ENCODE measurements around the gene AP1G1. TPM values are rescaled to one million over a fixed set of nuclear protein-coding genes. Genes with fewer than 3 reads are reported as not detected.
A peak's percentile ranks its signal among the peaks of the same experiment; 100 is the strongest.

The AP1G1 gene
- total RNA-seq, 1 experiment from 2014 or later, result 79.2 TPM

DNA sequence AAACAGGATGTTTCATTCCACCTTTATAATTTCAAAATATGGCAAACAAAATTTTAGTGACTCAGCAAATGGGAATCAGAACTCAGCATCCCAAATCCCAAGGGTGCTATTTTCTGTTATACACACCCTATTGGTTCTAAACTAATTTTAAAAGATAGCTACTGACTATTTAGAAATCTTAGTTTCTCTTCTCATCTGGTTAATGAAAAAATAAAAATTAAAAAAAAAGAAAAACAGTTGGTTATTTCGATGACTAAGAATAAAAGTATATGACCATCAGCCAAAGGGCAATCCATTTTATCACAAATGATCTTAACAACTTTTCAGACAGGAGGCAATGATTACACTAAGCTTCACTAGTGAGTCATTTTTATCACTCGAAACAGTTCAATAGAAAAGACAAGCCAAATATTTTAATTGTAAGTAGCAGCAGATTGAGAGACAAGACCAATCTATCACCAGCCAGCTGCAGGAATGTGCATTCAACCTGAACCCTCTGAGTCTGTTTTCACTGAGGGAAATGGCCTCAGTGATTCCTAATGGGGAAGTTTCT is 99.3 kb downstream of the AP1G1 start:
- no peak overlapping the region for H3K4me2 ChIP-seq (ENCODE audit: insufficient read depth, insufficient read length, low read length)

More for the DNA sequence above, 99.3 kb downstream of the AP1G1 start:
- Histone ChIP-seq H3K23me2 (ENCODE audit: insufficient read length, low read depth, low read length, poor library complexity, severe bottlenecking) (no peaks in the 10 kb centered on the region), H3K4ac (ENCODE audit: low read depth, low read length) (no peak overlapping the region), H3T11ph (ENCODE audit: low read length) (no peak overlapping the region), H3K14ac (ENCODE audit: insufficient read depth, low read length) (no peak overlapping the region), H3K27ac (ENCODE audit: insufficient read length, low read depth, low read length) (no peak overlapping the region), H4K5ac (ENCODE audit: insufficient read length, low read depth, low read length) (no peak overlapping the region), H3K4me1 (ENCODE audit: insufficient read depth, low read length) (peaks cover 19% of the 10 kb centered on the region), H4K8ac (replicated peaks; ENCODE audit: insufficient read length, low read depth, low read length) (no peak overlapping the region), H2AK5ac (ENCODE audit: insufficient read length, low read length) (no peak overlapping the region), H4K20me1 (ENCODE audit: control insufficient read depth, insufficient read depth, insufficient read length) (no peaks in the 10 kb centered on the region), H2BK20ac (ENCODE audit: low read depth, low read length, poor library complexity, severe bottlenecking) (no peak overlapping the region), H3K18ac (ENCODE audit: insufficient read length, low read depth, low read length) (no peak overlapping the region), H4K91ac (ENCODE audit: insufficient read length, low read depth, low read length) (no peak overlapping the region), H3K56ac (ENCODE audit: insufficient read length, low read depth, low read length) (no peak overlapping the region), H3K79me1 (ENCODE audit: insufficient read depth, low read depth, low read length, poor library complexity, severe bottlenecking) (peaks cover 8% of the 10 kb centered on the region), H2BK12ac (ENCODE audit: insufficient read length, low read depth, low read length) (no peak overlapping the region), H2BK15ac (ENCODE audit: low read depth, low read length) (no peak overlapping the region), H2AFZ (ENCODE audit: low read length) (no peak overlapping the region), H3K79me2 (ENCODE audit: insufficient read depth, low read length) (peaks cover 8% of the 10 kb centered on the region; the same call in 1 of the 2 replicates), H2BK5ac (ENCODE audit: insufficient read length, low read length) (no peak overlapping the region), H3K23ac (ENCODE audit: insufficient read length, low read depth, low read length) (no peak overlapping the region), H2BK120ac (ENCODE audit: low read depth, low read length, poor library complexity, severe bottlenecking) (no peak overlapping the region), H3K9me3 (ENCODE audit: control insufficient read depth, low read depth, low read length) (no peaks in the 10 kb centered on the region), H3K27me3 (ENCODE audit: insufficient read depth, low read length) (no peaks in the 10 kb centered on the region), H3K9ac (ENCODE audit: extremely low read depth, insufficient read length, low read length) (no peak overlapping the region)
- Mint-ChIP-seq H3K27me3 (ENCODE audit: low read depth) (no peaks in the 10 kb centered on the region), H3K4me1 (peaks cover 72 to 76% of the 10 kb centered on the region in 2 experiments), H3K36me3 (ENCODE audit: insufficient read depth in 1 of 3, low read depth in 3 of 3) (peaks cover 0 to 12% (median 0%) of the 10 kb centered on the region in 3 experiments; a peak in 3 of 7 replicates), H3K9me3 (no peaks in the 10 kb centered on the region), H3K27ac (peak overlapping the region; percentile 27 to 90 (median 62); a peak in 6 of 7 replicates), H3K4me3 (no peak overlapping the region)
- TF ChIP-seq CTCF (conservative IDR thresholded peaks at IDR 0.05), result no peak
- DNase-seq, result no peak
- WGBS (ENCODE audit: extremely low coverage, insufficient read length, low lambda C conversion rate), result no CpG with 5 or more reads among the region's 2 CpGs

Data from H9 (cell line).